GM12878 (cell line): ENCODE measurements around the gene MRPL57. TPM values are rescaled to one million over a fixed set of nuclear protein-coding genes. Genes with fewer than 3 reads are reported as not detected.
"Not testable (repeated sequence)": the region's sequence is repeated elsewhere in the genome, so short reads cannot be mapped to it uniquely, and the experiment has no call there.

ENCODE experiments used
- ATAC-seq: fragments of 200-7000 bp; cut with Tn5 transposase; 3 replicates; pipeline ENCODE4 v1.9.1; 2020; ENCODE audit warnings: mild to moderate bottlenecking, moderate library complexity
- BruUV-seq: library from RNA; stranded (reverse); fragments of 400-500 nt; replicated peaks from 2 replicates; lab custom pipeline; 2021; lab: Mats Ljungman, UMichigan
- CTCF ChIA-PET: fragments of 300-600 bp; sonication (Branson Sonifier 250); formaldehyde crosslinking; extraction: SDS; loops from one replicate; lab custom pipeline; 2021; ENCODE audit warnings: inconsistent platforms; lab: Yijun Ruan, JAX
- POLR2A ChIA-PET: fragments of 350-600 bp; formaldehyde crosslinking; extraction: SDS; loops from one replicate; lab custom pipeline; 2021; ENCODE audit warnings: inconsistent platforms; lab: Charles Lee
- RAD21 ChIA-PET: fragments of 300-600 bp; sonication (Branson Sonifier 250); formaldehyde crosslinking; loops from one replicate; lab custom pipeline; 2023; ENCODE audit warnings: antibody characterized with exemption; ENCODE audit not compliant: unreplicated experiment; lab: Charles Lee
- SMC1A ChIA-PET: fragments of 300-600 bp; sonication (Branson Sonifier 250); formaldehyde crosslinking; loops from one replicate; lab custom pipeline; 2023; ENCODE audit not compliant: unreplicated experiment, uncharacterized antibody; lab: Charles Lee
- DNase-seq: peaks from one replicate; pipeline ENCODE4 v3.0.0-alpha.2; 2011; ENCODE audit warnings: low read depth, low spot score
- FAIRE-seq: peaks from 3 replicates; lab custom pipeline; 2011; peaks lifted over from hg19 to GRCh38; lab: Jason Lieb, UNC
- H2AFZ ChIP-seq: 2 replicates; pipeline ENCODE4 v1.6.0; 2011; ENCODE audit warnings: low read depth, low read length, control low read depth; ENCODE audit not compliant: control insufficient read depth
- H3K27ac ChIP-seq: 2 replicates; pipeline ENCODE4 v1.5.1; 2011; ENCODE audit warnings: control low read depth; ENCODE audit not compliant: control insufficient read depth, insufficient read depth
- H3K27me3 ChIP-seq, 2 experiments: replicated peaks in 1 of 2; 2 replicates each; pipeline versions ENCODE4 v1.6.0 to v1.6.1; 2011; ENCODE audit warnings: low read length in 1 of 2; ENCODE audit not compliant: control insufficient read depth in 2 of 2, insufficient read depth in 2 of 2
- H3K36me3 ChIP-seq, 2 experiments: 2 replicates each; pipeline ENCODE4 v1.5.1; 2011; ENCODE audit warnings: low read length in 1 of 2; ENCODE audit not compliant: control insufficient read depth in 2 of 2, insufficient read depth in 2 of 2
- H3K4me1 ChIP-seq: 2 replicates; pipeline ENCODE4 v1.6.1; 2011; ENCODE audit warnings: mild to moderate bottlenecking, low read length, moderate library complexity, mixed read lengths; ENCODE audit not compliant: control insufficient read depth, insufficient read depth
- H3K4me2 ChIP-seq: 2 replicates; pipeline ENCODE4 v1.6.0; 2011; ENCODE audit warnings: control low read depth; ENCODE audit not compliant: control insufficient read depth, insufficient read depth
- H3K4me3 ChIP-seq: fragments of 200-600 bp; sonication (generic); 2 replicates; pipeline ENCODE4 v1.5.1; 2016
- H3K79me2 ChIP-seq: 2 replicates; pipeline ENCODE4 v1.6.0; 2011; ENCODE audit warnings: low read length; ENCODE audit not compliant: control insufficient read depth, insufficient read depth
- H3K9ac ChIP-seq: 2 replicates; pipeline ENCODE4 v1.8.0; 2011; ENCODE audit warnings: low read length, control low read depth, mixed read lengths; ENCODE audit not compliant: control insufficient read depth, insufficient read depth
- H3K9me3 ChIP-seq: replicated peaks from 3 replicates; pipeline ENCODE4 v1.5.1; 2011; ENCODE audit warnings: mild to moderate bottlenecking, low read length; ENCODE audit not compliant: control insufficient read depth, insufficient read depth
- H4K20me1 ChIP-seq: 2 replicates; pipeline ENCODE4 v1.6.0; 2011; ENCODE audit not compliant: control insufficient read depth, insufficient read depth
- BACH1 ChIP-seq: fragments of 450-650 bp; IDR thresholded peaks from 2 replicates; pipeline ENCODE4 v1.6.1; 2017; ENCODE audit warnings: mild to moderate bottlenecking, borderline replicate concordance
- NFYB ChIP-seq: IDR thresholded peaks from 2 replicates; pipeline ENCODE4 v1.6.1; 2011; ENCODE audit warnings: low read depth, mild to moderate bottlenecking, low read length, improper control_type of control experiment, moderate library complexity; ENCODE audit not compliant: insufficient read depth
- SMAD1 ChIP-seq: fragments of 450-650 bp; IDR thresholded peaks from 2 replicates; pipeline ENCODE4 v1.6.1; 2018; ENCODE audit warnings: mild to moderate bottlenecking, low read depth; ENCODE audit not compliant: partially characterized antibody
- ZNF274 ChIP-seq: IDR thresholded peaks from one replicate; pipeline ENCODE4 v1.8.0; 2011; ENCODE audit not compliant: insufficient read length, insufficient read depth
- ZNF592 ChIP-seq: fragments of 450-650 bp; IDR thresholded peaks from 2 replicates; pipeline ENCODE4 v1.6.1; 2017; ENCODE audit warnings: mild to moderate bottlenecking, moderate library complexity
- WGBS: methylation state at CpG from one replicate; pipeline ENCODE4 v1.1.6; 2016; ENCODE audit warnings: low lambda C conversion rate; ENCODE audit not compliant: insufficient replicate concordance, insufficient coverage; ENCODE audit errors: missing lambda C conversion rate; 5-methylcytosine and 5-hydroxymethylcytosine counted together
- in situ Hi-C: fragments of 300-500 bp; cut with MboI; formaldehyde crosslinking; loops from 9 replicates; pipeline ENCODE4 v1.14.3; 2018; ENCODE audit warnings: mixed read lengths
- intact Hi-C: fragments of 100-400 bp; cut with micrococcal nuclease; formaldehyde crosslinking; loops from one replicate; pipeline ENCODE4 v1.14.2; 2022; ENCODE audit not compliant: unreplicated experiment
- polyA plus RNA-seq, 11 experiments: library from polyadenylated mRNA; depleted of rRNA in 4 of 11; unstranded in 6 of 11; stranded (reverse) in 5 of 11; fragments of >200 nt; fragmentation: Nextera tagmentation in 4 of 11; fragmentation: Illumina TruSeq in 1 of 11; extraction: Ambion mirVana in 4 of 11; extraction: Trizol in 1 of 11; gene quantifications; 1 replicate in 1 of 11; 2 replicates in 10 of 11; pipeline versions ENCODE4 v1.2.1 to v1.2.3, GENCODE V29; 2011 to 2016; ENCODE audit warnings: inconsistent platforms in 2 of 11, missing spikeins in 2 of 11, low read depth in 1 of 11
- total RNA-seq, 4 experiments: library from RNA; depleted of rRNA in 3 of 4; stranded (reverse); fragments of >200 nt in 3 of 4; fragmentation: Illumina TruSeq in 1 of 4; extraction: Trizol in 1 of 4; gene quantifications; 2 replicates each; pipeline versions ENCODE4 v1.2.1 to v1.2.3, GENCODE V29; 2013 to 2021

The MRPL57 gene
- total and polyA plus RNA-seq, 10 of the 15 experiments (the other 5 are each of a cell fraction or from before 2014, with no cell fraction given), result 10.5 to 90.6 (median 25.9) TPM

GRCh38 chr13:21181671-21182070 is 5.2 kb downstream of the MRPL57 start (continued):
- TF ChIP-seq ZNF592, result no peak
- TF ChIP-seq SMAD1, result no peak
- TF ChIP-seq NFYB, result no peak
- TF ChIP-seq BACH1, result no peak
- no peak for TF ChIP-seq ZNF274
- TF ChIP-seq, all 136 proteins: peak for 0

DNA sequence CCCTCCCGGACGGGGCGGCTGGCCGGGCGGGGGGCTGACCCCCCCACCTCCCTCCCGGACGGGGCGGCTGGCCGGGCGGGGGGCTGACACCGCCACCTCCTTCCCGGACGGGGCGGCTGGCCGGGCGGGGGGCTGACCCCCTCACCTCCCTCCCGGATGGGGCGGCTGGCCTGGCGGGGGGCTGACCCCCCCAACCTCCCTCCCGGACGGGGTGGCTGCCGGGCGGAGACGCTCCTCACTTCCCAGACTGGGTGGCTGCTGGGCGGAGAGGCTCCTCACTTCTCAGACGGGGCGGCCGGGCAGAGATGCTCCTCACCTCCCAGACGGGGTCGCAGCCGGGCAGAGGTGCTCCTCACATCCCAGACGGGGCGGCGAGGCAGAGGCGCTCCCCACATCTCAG is 10.0 kb downstream of the MRPL57 start:
- H3K36me3 ChIP-seq, ATAC-seq, H3K4me2 ChIP-seq, H3K79me2 ChIP-seq, H4K20me1 ChIP-seq, H3K4me1 ChIP-seq, POLR2A ChIA-PET, RAD21 ChIA-PET, H3K27me3 ChIP-seq, H3K4me3 ChIP-seq, in situ Hi-C loops, H3K27ac ChIP-seq, FAIRE-seq, BruUV-seq, CTCF ChIA-PET, H2AFZ ChIP-seq, H3K9ac ChIP-seq, DNase-seq, H3K9me3 ChIP-seq, SMC1A ChIA-PET: not testable (repeated sequence)
- WGBS, result 43% methylated on average over 3 of the region's 35 CpGs
- intact Hi-C loops, result loop anchor here (10.0 kb wide), 1 partner anchor 692 kb away; no protein-coding TSS in a partner anchor

- H3K27ac ChIP-seq, ATAC-seq, DNase-seq, H3K4me1 ChIP-seq, H3K27me3 ChIP-seq, H3K36me3 ChIP-seq, H3K4me2 ChIP-seq, SMC1A ChIA-PET, RAD21 ChIA-PET, CTCF ChIA-PET, FAIRE-seq, POLR2A ChIA-PET, H3K9ac ChIP-seq, in situ Hi-C loops, BruUV-seq, H4K20me1 ChIP-seq, H2AFZ ChIP-seq, H3K4me3 ChIP-seq, intact Hi-C loops, H3K79me2 ChIP-seq, H3K9me3 ChIP-seq: not testable (repeated sequence)
- WGBS, result 80% methylated on average over 2 of the region's 2 CpGs
Observed at GRCh38 chr13:21194756-21195155, 18.3 kb downstream of the MRPL57 start.
